Activated naive CD4-positive, alpha-beta T cell treated with anti-CD3 and anti-CD28 coated beads for 36 hours (primary cell): ENCODE data around the gene IGFLR1. TPM values are rescaled to one million over a fixed set of nuclear protein-coding genes. Genes with fewer than 3 reads are reported as not detected.

ENCODE experiments used
- CTCF ChIA-PET: fragments of 350-600 bp; sonication (Branson Sonifier 250); formaldehyde crosslinking; loops from one replicate; lab custom pipeline; 2021; ENCODE audit warnings: antibody characterized with exemption; lab: Charles Lee
- DNase-seq: peaks from one replicate; pipeline ENCODE4 v3.0.0-alpha.2; 2020
- H3K27ac Mint-ChIP-seq: one replicate; pipeline ENCODE4 v1.8.0; 2021; ENCODE audit warnings: mild to moderate bottlenecking, mixed read lengths
- H3K27me3 Mint-ChIP-seq: one replicate; pipeline ENCODE4 v1.8.0; 2021; ENCODE audit warnings: low read depth, mixed read lengths
- H3K36me3 Mint-ChIP-seq: one replicate; pipeline ENCODE4 v1.8.0; 2021; ENCODE audit warnings: low read depth, mixed read lengths
- H3K4me1 Mint-ChIP-seq: one replicate; pipeline ENCODE4 v1.8.0; 2021; ENCODE audit warnings: low read depth, mixed read lengths
- H3K4me3 Mint-ChIP-seq: one replicate; pipeline ENCODE4 v1.8.0; 2021; ENCODE audit warnings: mild to moderate bottlenecking, moderate library complexity, mixed read lengths
- H3K9me3 Mint-ChIP-seq: one replicate; pipeline ENCODE4 v1.8.0; 2021; ENCODE audit warnings: mixed read lengths
- intact Hi-C: fragments of 100-400 bp; cut with micrococcal nuclease; formaldehyde crosslinking; loops from one replicate; pipeline ENCODE4 v1.15.1; 2023
- total RNA-seq, 2 experiments: library from RNA; stranded (reverse); gene quantifications; one replicate each; pipeline ENCODE4 v1.2.3, GENCODE V29; 2021

Gene IGFLR1
- total RNA-seq, 2 experiments from 2014 or later = 51.0 to 52.8 TPM

GRCh38 chr19:35740423-35741202 is 1.6 kb downstream of the IGFLR1 start:
- Mint-ChIP-seq H3K27me3 (no peaks in the 10 kb centered on the region), H3K4me1 (peaks cover 41% of the 10 kb centered on the region)

GRCh38 chr19:35740108-35740422 is 2.2 kb downstream of the IGFLR1 start:
- CTCF ChIA-PET = interaction anchor here (0.6 to 1.8 kb wide), 7 partner anchors 8 to 127 kb away, joined by 3 to 10 read pairs (median 3); partner anchors contain the start of gene LIN37
- Mint-ChIP-seq H3K27ac (no peak overlapping the region), H3K4me3 (peak overlapping the region; percentile 89), H3K27me3 (no peaks in the 10 kb centered on the region), H3K9me3 (no peaks in the 10 kb centered on the region), H3K4me1 (peaks cover 40% of the 10 kb centered on the region), H3K36me3 (peaks cover 28% of the 10 kb centered on the region)
- no peak for DNase-seq
- intact Hi-C loops = loop anchor here (1.0 to 10.0 kb wide), 8 partner anchors 18 to 405 kb away; partner anchors contain the start of genes ALKBH6, CAPNS1 and PROSER3

More at GRCh38 chr19:35740423-35741202, 1.6 kb downstream of the IGFLR1 start:
- intact Hi-C loops = loop anchor here (1.0 to 10.0 kb wide), 8 partner anchors 18 to 404 kb away; partner anchors contain the start of genes ALKBH6, CAPNS1 and PROSER3
- DNase-seq = peak; percentile 99
- Mint-ChIP-seq H3K27ac (peak overlapping the region; percentile 97), H3K36me3 (peaks cover 28% of the 10 kb centered on the region), H3K9me3 (no peaks in the 10 kb centered on the region), H3K4me3 (peak overlapping the region; percentile 89)
- CTCF ChIA-PET = interaction anchor here (0.6 to 1.8 kb wide), 6 partner anchors 9 to 127 kb away, joined by 3 to 10 read pairs (median 3); no protein-coding TSS in a partner anchor

- Mint-ChIP-seq H3K27me3 (no peaks in the 10 kb centered on the region), H3K36me3 (peaks cover 32% of the 10 kb centered on the region), H3K27ac (no peak overlapping the region), H3K9me3 (no peaks in the 10 kb centered on the region), H3K4me1 (peaks cover 41% of the 10 kb centered on the region), H3K4me3 (peak overlapping the region; percentile 89)
- CTCF ChIA-PET = interaction anchor here (0.6 to 1.8 kb wide), 6 partner anchors 9 to 47 kb away, joined by 3 to 10 read pairs (median 3); partner anchors contain the start of gene LIN37
- DNase-seq = no peak
- intact Hi-C loops = loop anchor here (1.0 to 10.0 kb wide), 8 partner anchors 19 to 405 kb away; partner anchors contain the start of genes ALKBH6, CAPNS1 and PROSER3
Observed at GRCh38 chr19:35739275-35740107, 2.8 kb downstream of the IGFLR1 start.

DNA sequence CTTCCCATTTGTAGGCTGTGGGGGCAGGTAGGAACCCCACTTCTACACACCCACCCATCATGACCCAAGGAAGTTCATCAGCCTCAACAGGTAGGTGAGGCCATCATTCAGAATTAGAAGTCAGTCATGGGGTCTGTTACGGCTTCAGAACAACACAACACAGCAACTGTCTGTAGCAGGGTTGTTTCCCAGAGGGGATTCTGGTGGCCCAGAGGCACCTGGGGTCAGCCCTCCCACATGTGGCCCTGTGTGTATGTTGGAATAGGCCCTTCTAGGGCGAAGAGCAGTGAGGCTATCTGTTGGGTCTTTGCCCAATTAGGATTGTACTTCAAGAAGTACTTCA is 3.4 kb downstream of the IGFLR1 start:
- no peak for DNase-seq
- Mint-ChIP-seq H3K27me3 (no peaks in the 10 kb centered on the region), H3K4me3 (peak overlapping the region; percentile 36), H3K27ac (no peak overlapping the region), H3K36me3 (peaks cover 39% of the 10 kb centered on the region), H3K9me3 (no peaks in the 10 kb centered on the region), H3K4me1 (peaks cover 35% of the 10 kb centered on the region)
- CTCF ChIA-PET = no interaction called here
- intact Hi-C loops = no loop called here

DNA sequence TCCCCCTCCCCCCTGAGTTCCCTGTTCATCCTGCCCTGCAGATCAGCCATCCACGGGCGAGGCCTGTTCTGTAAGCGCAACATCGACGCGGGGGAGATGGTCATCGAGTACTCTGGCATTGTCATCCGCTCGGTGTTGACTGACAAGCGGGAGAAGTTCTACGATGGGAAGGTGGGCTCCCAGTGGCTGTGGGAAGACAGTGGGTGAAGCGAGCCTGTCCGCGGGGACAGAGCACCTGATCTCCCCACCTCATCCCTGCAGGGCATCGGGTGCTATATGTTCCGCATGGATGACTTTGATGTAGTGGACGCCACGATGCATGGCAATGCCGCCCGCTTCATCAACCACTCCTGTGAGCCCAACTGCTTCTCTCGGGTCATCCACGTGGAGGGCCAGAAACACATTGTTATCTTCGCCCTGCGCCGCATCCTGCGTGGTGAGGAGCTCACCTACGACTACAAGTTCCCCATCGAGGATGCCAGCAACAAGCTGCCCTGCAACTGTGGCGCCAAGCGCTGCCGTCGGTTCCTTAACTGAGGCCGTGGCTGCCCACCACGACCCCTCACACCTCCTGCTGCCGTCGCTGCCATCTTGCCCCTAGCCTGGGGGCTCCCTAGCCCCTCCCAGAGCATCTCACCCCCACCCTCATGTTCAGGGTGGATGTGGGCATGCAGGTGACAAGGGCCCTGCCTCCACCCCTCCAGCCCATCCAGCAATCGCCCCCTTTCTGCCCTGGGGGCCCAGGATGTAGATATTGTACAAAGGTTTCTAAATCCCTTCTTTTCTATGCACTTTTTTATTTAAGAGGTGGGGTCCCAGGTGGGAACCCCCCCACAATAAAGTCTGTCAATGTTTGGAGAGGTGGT is 4.0 kb downstream of the IGFLR1 start:
- Mint-ChIP-seq H3K36me3 (peaks cover 41% of the 10 kb centered on the region), H3K27me3 (no peaks in the 10 kb centered on the region), H3K27ac (no peak overlapping the region), H3K9me3 (no peaks in the 10 kb centered on the region), H3K4me3 (peak overlapping the region; percentile 36), H3K4me1 (peaks cover 29% of the 10 kb centered on the region)
- CTCF ChIA-PET = interaction anchor here (0.7 to 1.1 kb wide), 3 partner anchors 20 to 45 kb away, joined by 3 to 4 read pairs (median 3); no protein-coding TSS in a partner anchor
- no peak for DNase-seq
- intact Hi-C loops = no loop called here

DNA sequence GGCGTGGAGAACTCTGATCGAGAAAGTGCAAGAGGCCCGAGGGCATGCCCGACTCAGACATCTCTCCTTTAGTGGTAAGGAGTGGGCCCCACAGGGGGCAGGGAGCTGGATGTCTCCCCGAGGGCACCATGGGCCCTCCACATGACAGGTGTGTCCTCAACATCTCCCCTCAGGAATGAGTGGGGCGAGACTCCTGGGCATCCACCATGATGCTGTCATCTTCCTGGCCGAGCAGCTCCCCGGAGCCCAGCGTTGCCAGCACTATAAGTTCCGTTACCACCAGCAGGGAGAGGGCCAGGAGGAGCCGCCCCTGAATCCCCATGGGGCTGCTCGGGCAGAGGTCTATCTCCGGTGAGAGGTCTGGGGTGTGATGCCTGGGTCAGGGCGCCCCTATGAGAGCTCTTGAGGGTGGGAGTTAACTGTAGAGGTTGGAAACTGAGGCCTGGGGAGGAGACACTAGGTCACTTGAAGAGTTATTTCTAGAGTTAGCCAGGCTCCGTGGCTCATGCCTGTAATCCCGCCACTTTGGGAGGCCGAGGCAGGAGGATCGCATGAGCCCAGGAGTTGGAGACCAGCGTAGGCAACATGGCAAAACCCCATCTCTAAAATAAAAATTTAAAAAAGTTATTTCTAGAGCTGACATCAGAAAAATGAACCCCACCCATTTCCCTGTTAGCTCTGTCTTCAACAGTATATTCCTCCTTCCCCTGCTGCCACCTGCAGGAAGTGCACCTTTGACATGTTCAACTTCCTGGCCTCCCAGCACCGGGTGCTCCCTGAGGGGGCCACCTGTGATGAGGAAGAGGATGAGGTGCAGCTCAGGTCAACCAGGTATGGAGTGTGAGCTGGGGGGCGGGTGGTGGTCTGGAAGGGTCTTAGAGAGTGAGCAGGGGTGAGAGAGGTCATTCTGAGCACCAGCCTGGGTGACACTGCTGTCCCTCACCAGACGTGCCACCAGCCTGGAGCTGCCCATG is 5.1 kb downstream of the IGFLR1 start:
- intact Hi-C loops = no loop called here

GRCh38 chr19:35734889-35735288 is 7.4 kb downstream of the IGFLR1 start:
- H3K36me3 Mint-ChIP-seq = peaks cover 35% of the 10 kb centered on the region
- H3K4me1 Mint-ChIP-seq = peaks cover 16% of the 10 kb centered on the region
- no peak overlapping the region for H3K4me3 Mint-ChIP-seq
- intact Hi-C loops = no loop called here
- CTCF ChIA-PET = interaction anchor here (0.6 kb wide), 1 partner anchor 42 kb away, joined by 3 read pairs; no protein-coding TSS in a partner anchor
- DNase-seq = no peak
- H3K9me3 Mint-ChIP-seq = no peaks in the 10 kb centered on the region
- H3K27me3 Mint-ChIP-seq = no peaks in the 10 kb centered on the region
- peak overlapping the region; percentile 57 for H3K27ac Mint-ChIP-seq

More for the DNA sequence above, 5.1 kb downstream of the IGFLR1 start:
- no peaks in the 10 kb centered on the region for H3K27me3 Mint-ChIP-seq
- peak overlapping the region; percentile 75 for H3K27ac Mint-ChIP-seq
- peaks cover 20% of the 10 kb centered on the region for H3K4me1 Mint-ChIP-seq
- H3K36me3 Mint-ChIP-seq = peaks cover 33% of the 10 kb centered on the region
- CTCF ChIA-PET = interaction anchor here (0.5 to 1.3 kb wide), 9 partner anchors 11 to 175 kb away, joined by 3 to 7 read pairs (median 3); partner anchors contain the start of gene LIN37
- peak; percentile 56 for DNase-seq
- no peaks in the 10 kb centered on the region for H3K9me3 Mint-ChIP-seq
- no peak overlapping the region for H3K4me3 Mint-ChIP-seq

DNA sequence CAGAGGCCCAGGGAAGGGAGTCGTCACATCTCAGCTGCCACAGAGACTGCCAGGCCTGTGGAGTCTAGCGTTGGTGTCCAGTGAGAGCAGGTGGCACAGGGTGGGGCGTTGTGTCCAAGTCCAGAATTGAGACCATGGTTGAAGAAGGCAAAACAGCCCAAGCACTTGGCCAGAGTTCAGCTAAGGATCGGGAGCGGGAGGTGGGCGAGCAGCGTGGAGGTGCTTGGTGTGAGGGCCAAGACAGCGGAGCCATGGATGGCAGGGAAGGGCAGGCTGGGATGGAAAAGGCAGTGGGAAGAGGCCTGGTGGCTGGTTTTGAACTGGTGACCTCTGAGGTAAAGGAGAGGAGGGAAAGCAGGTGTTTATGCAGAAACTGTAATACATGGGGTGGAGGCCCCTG is 8.0 kb downstream of the IGFLR1 start:
- Mint-ChIP-seq H3K36me3 (peaks cover 42% of the 10 kb centered on the region), H3K4me3 (no peak overlapping the region), H3K4me1 (peaks cover 10% of the 10 kb centered on the region), H3K27ac (peak overlapping the region; percentile 66), H3K27me3 (no peaks in the 10 kb centered on the region), H3K9me3 (no peaks in the 10 kb centered on the region)
- DNase-seq = no peak
- intact Hi-C loops = no loop called here
- CTCF ChIA-PET = interaction anchor here (0.6 kb wide), 1 partner anchor 41 kb away, joined by 3 read pairs; no protein-coding TSS in a partner anchor

GRCh38 chr19:35733180-35734125 is 8.8 kb downstream of the IGFLR1 start:
- DNase-seq = no peak
- Mint-ChIP-seq H3K36me3 (peaks cover 44% of the 10 kb centered on the region), H3K4me1 (peaks cover 10% of the 10 kb centered on the region), H3K4me3 (no peak overlapping the region), H3K27ac (no peak overlapping the region), H3K9me3 (no peaks in the 10 kb centered on the region), H3K27me3 (no peaks in the 10 kb centered on the region)
- CTCF ChIA-PET = no interaction called here
- intact Hi-C loops = no loop called here
